Limb (tissue), 2 donors: ENCODE results near the gene ATXN7L1.
"Not testable (repeated sequence)": the region's sequence is repeated elsewhere in the genome, so short reads cannot be mapped to it uniquely, and the experiment has no call there.

Experiments used
- DNase-seq, 2 donors: peaks; one replicate each; pipeline ENCODE4 v3.0.0-alpha.2; 2016; ENCODE audit errors: extremely low spot score in 2 of 2

Gene ATXN7L1

DNA sequence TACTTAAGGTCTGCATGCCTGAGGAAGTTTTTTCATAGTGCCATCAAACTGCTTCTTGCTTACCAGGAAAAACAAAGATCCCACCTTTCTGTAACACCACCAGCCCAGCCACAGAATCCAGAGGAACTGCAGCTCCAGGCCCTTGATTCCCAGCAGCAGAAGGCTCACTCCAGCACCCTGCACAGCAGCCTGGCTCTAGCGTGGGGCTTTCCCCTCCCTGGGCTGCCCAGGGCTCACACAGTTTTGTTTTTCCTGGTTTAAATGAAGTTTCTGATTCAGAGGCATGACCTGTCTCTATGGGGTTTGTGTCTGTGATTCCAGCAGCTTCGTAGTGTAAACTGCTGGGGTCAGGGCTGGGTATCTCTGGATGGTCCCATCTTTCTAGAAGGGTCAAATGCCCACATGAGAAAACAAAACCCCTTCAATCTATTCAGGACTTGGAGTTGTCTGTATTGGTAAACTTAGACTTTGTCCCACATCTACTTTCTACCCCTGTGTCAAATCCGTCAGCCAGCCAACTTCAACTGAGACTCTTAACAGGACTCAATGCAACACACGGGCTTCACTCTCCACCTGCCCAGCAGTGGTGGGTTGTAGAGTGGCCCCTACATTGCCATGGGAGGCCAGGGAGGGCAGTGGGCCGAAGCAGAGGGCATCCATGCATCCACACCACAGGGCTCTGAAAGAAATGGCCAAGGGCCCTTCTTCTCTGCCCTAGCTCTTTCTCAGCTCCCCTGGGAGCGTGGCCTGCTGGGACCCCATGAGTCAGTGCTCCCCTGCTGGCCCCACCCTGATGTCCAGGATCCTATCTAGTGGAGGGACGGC is 73.6 kb downstream of the ATXN7L1 start:
- no peak for DNase-seq

DNA sequence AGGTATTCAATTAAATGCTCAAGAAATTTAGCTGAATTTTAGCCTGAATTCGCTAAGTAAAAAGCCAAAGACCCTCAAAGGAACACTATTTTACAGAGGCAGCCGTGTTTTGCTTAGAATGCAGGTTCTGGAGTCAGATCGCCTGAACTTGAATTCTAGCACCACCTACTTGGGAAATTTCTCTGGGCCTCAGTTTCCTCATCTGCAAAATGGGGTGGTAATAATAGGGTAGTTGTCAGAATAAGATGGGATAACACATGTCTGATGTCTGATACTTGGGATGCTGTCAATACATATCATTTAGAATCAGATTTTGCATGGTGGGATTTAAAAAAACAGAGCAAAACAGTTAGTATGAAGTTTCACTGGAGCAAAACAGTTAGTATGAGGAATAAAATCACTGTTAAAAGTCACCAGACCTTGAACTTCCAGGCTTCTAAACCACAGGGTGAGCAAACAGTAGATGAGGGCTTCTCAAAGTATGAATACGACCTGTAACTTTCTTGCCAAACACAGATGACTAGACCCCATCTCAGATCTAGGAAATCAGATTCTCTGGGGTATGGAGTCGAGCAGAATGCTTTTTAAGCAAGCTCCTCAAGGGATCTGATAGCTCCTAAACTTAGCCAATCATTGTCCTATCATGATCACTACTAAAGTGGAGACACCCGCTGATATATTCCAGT is 75.4 kb downstream of the ATXN7L1 start:
- DNase-seq, result no peak

DNA sequence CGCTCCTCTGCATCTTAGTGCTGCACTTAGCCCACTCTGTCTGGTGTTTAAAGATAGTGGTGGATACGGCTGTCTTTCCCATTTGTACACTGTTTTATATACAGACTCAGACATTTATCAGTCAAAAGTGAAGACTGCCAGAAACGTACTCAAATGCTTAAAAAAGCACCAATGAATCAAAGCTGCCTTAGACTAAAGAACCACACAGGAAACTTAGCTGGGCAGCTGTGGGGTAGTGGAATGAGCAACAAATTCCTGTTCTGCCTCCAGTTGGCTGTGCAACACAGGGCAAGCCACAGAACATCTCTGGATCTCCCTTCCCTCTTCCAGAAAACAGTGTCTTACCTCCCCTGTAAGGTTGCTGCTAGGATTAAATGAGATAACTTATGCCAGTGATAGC is 76.0 kb downstream of the ATXN7L1 start:
- DNase-seq, result no peak

DNA sequence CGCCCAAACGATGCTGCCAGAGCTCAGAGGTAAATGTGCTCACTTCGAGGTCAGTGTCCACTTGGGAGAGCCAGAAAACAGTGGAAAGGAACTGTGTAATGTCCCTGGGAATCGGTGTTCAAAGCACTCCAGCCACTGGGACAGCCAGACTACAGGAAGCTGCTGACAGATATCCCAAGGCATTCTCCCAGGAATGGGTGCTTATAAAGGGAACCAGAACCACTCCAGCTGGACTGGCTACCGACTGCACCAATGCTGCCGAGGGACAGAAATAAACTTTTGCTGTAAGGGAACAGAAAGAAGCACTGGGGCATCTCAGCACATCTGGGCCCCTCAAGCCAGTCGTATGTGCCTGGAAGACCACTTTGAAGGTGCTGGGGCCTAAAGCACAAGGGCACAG is 76.7 kb downstream of the ATXN7L1 start:
- DNase-seq, result no peak

DNA sequence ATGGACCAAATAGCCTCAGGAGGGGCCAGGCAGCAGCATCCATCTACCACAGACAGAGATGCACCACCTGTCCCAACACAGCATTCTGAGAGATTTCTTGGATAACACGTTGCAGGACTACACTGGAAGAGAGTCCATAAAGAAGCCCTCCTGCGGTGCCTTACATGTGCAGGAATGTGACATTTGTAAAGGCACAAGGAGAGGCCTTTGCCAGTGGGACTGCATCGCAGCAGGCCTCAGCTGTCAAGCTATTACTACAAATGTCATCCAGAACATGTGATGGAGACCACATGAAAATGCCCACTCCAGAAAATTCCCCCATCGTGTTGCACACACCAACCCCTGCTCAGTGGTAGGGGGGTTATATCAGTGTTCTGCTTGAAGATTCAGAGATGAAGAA is 77.4 kb downstream of the ATXN7L1 start:
- no peak for DNase-seq

DNA sequence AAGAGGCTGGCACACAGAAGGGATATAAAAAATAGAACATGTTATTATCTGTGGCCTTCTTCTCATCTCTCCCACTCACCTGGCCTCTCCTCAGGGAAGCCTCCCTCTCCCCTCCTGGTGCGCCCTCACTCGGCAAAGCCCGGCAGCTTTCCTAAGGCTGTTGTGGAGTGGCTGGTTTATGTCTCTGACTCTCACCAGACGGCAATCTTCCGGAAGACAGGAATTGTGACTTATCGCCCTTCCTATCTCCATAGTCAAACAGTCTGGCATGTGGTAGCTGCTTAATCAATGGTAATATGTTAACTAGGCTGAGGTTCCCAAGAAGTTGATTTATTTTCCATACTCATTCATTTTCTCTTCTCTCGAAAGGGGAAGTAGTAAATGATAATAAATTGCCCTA is 78.7 kb downstream of the ATXN7L1 start:
- no peak for DNase-seq

DNA sequence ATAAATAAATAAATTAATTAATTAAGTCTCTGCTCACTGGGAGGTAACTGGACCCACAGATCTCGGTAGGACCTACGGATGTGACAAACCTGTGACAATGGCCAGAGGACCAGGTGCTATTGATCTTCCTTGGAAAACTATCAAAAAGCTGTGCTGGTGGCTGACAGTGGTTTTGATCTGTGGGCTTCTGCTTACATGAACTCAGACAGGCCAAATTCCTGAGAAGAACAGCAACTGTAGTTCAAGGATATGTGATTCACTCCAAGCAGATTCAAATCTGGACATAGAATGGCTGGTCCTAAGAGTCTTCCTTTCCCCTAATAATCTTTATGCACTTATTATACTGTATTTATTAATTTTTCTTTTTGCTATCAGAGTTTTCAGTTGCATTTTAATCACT is 80.0 kb downstream of the ATXN7L1 start:
- no peak for DNase-seq

DNA sequence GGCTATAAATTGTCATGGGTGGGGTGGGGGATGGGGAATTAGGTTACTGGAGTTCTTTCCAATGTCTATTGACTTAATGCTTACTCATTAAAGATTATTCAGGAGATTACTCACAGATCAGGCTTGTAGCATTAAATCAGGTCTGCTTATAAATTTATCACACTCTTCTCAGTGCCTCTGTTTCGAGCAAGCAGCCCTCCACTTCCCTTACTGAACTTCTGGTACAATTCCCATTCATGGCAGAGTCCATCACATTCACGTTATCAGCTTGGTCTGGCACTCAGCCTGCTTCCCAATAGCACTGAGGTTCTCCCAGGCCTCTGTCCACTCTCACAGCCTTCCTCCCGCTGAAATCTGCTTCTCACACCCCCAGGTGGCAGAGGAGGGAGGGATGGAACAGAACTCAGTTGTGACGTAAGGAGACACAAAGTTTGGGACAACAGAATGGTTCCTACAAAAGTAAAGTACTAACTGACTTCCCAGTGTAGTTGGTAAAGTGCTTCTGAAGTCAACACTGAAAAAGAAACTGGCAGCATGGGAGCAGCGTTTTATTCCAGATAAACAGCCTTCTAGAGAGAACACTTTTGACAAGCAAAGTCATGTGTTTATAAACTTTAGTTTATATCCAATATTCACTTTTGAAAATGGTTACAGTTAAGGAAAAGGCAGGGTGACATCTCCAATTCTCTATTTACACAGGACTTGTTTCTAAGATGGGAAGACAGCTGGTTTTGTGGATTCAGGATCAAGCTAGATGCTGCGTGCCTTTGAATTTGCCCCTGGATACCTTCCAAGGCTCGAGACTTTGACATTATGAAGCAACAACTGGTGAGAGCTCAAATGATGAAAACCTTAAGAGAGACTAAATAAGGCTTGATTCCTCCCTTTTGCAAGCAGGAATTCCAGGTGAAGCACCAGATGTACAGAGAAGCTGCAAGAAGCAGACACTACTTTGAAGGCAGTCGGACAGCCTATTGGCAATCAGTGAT is 81.4 kb downstream of the ATXN7L1 start:
- no peak for DNase-seq

DNA sequence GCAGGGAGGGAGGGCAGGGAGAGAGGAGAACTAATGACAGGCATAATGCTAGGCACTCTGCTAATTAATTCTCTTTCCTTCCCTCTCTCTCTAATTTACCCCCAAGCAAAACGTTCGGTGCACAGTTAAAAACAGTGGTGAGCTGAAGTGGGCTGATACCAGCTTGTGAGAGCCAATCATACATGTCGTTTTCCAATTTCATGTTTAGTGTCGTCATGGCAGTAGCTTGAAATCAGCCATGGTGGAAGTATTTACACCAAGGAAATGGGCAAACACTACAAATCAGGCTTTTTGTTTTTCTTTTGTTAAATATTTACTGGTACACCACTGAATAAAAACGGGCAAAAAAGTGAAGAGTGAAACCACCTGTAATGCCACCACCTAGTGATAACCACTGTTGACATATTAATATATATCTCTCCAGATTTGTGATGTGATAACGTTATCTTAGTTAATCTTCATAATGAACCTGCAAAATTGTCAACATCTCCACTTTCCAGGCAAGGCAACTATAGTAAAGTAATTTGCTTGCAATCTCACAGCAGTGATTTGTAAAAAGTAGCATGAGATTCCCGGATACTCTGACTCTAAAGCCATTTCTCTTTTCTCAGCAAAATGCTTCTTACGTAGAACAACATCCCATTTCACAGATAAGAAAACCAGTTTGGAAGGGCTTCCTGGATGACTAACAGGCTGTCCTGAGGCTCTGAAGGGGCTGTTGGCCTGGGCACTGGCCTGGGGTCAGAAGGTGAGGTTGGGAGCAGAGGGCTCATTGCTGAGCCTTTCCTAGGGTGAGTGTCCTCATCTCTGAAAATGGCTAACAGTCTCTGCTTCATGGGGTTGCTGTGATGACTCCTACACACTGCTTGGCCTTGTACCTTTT is 83.7 kb downstream of the ATXN7L1 start:
- no peak for DNase-seq

DNA sequence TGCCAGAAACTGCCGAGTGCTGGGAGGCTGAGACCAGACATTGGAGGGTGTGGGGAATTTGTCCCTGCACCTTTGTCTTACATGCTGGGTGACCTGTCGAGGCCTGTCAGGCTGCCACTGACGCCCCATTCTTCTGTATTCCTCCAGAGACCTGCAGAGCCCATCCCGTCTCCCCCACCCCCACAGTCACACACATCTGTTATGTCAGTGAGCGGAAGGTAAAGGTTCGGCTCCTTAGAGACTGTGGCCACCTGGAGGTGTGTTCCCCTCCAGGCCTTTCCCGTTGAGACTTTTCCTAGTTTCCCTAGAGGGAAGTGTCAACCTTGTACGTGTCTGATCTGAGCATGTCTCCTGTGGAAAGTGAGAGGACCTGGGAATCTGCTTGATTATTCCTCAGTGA is 84.5 kb downstream of the ATXN7L1 start:
- no peak for DNase-seq

DNA sequence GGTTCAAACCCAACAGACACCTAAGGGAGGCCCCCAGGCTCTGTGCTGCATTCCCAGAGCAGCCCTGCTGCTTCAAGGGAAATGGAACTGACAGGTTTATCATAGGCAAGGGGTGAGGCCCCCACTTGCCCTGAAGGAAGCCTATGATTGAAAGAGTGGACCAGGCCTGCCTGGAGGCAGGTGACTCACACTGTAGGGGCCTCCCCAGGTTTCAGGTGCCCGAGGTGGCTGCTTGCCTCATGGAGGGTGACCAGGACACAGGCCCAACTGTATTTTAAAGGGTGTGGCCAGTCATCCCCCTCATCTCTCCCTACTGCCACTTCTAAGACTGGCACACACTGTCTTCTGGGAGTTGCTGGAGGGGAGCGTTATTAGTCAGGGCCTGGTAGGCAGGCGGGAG is 85.4 kb downstream of the ATXN7L1 start:
- DNase-seq, result no peak

DNA sequence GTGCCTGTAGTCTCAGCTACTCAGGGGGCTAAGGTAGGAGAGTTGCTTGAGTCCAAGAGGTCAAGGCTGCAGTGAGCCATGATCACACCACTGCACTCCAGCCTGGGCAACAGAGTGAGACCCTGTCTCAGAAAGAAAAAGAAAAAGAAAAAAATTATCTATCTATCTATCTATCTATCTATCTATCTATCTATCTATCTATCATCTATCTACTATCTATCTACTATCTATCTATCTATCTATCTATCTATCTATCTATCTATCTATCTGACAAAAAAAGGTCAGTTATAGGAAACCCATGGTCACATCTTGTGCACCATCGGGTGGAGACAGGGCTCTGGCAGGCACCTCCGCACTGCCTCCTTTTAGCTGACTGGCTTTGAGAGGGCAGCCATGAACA is 85.9 kb downstream of the ATXN7L1 start:
- not testable (repeated sequence) for DNase-seq

DNA sequence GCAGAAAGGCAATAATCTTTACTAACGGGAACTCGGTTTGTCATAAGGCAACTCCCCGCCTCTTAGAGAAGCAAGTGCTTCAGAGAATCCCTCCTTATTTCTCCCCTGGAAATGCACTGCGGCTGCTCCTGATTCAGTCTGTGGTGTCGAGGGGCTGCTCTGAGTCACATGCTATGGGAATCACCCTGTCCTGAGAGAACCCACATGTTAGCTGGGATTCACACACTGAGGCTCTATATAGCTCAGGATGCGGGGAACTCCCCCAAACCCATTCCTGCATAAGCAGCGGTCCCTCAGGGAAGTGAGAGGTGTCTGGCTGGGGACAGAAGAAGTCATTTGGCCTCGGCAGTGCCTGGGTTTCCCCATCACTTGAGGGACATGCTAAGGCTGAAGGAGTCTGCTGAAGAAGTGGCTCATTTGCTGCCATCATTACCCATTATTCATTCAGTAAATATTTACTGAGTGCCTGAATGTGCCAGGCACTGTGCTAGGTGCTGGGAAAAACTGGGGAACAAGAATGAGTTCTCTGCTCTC is 87.5 kb downstream of the ATXN7L1 start:
- no peak for DNase-seq

DNA sequence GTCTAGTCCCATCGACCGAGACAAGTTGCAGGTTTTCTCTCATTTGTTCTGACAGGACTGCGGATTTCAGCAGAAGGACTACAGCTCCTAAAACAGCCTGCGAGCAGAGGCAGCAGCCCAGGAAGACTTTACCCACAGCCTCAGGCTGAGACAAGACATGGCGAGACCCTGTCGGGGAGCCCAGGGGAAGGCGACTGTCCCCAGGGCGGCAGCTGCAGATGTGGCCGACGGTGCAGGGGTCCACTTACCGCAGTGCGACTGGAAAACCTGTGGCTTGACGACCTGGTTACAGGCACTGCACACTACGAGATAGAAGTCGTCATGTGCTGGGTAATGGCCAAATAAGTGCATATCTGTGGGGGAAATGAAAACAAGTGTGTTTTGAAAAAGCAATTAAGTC is 88.0 kb downstream of the ATXN7L1 start:
- no peak for DNase-seq

DNA sequence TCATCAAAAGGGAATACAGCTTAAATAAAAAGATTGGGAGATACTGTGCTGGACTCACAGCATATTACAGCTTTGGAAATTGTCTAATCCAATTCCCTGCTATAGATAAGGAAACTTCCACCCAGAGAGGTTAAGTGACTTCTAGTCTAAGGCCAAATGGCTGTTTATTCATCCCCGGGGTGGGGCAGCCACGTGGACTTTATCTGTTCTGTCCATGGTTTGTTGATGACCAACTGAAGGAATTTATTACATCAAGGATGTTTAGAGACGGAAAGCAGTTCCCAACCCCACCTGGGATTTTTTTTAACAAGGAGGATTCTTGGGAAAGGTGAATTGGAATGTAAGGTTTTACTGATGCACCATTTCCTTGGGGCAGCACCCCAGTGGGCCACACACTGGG is 88.6 kb downstream of the ATXN7L1 start:
- no peak for DNase-seq

DNA sequence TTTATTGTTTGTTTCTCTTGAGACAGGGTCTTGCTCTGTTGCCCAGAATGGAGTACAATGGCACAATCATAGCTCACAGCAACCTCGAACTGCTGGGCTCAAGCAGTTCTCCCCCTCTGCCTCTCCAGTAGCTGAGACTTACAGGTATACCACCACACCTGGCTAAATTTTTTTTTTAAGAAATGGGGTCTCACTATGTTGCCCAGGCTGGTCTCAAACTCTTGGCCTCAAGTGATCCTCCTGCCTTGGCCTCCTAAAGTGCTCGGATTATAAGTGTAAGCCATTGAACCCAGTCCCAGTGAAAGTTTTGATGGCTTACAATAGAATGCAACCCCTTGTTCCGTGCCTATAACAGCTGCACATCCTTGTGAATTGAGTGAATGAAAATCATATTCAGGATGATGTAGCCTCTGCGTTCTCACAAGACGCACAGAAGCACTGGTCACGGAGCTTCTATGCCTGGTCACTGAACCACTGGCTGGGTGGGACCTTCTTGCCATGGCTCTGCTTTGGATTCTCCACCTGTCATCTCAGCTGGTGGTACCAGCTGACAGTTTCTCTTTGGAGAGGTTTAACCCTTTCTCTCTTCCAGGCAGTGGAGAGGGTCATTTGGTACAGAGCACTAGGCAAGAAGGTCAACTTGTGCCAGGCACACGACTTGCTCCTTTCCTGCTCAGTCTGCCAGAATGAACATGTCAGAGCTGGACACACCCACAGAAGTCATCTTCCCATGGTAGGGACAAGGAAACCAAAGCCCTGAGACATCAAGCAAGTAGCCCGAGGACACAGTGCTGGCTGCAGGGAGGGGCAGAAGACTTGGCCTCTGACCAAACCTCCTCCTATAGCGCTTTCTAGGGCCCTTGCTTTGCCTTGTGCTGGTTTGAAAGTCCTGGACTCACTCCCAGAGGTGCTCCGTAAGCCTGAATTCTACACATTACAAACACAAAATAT is 89.6 kb downstream of the ATXN7L1 start:
- no peak for DNase-seq

DNA sequence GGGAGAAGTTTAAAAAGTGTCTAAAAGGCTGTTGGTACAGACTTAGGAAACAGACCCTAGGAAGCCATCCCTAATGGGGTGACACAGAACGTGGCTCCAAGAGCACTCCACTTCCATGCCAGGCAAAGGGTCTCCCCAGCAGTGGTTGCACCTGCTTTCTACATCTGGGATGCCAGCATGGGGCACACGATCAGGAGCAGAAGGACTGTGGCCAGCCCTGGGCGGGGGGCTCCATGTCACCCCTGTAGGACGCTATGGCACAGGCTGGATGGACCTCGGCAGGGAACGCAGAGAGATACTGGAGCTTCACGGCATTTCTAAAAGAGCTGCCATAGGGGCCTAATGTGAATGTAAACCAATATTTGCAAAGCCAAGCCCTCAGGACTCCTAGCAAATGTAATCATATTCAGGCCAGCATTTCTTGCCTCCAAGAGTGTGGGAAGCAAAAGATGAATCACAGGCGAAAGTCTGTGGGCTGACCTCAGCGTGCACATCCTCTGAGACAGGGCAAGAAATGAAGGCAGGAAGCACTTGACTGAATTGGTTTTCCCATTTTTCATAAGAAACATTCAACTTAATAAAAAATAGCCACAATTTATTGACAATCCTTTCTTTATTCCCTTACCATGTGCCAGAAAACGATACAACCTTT is 93.9 kb downstream of the ATXN7L1 start:
- no peak for DNase-seq

DNA sequence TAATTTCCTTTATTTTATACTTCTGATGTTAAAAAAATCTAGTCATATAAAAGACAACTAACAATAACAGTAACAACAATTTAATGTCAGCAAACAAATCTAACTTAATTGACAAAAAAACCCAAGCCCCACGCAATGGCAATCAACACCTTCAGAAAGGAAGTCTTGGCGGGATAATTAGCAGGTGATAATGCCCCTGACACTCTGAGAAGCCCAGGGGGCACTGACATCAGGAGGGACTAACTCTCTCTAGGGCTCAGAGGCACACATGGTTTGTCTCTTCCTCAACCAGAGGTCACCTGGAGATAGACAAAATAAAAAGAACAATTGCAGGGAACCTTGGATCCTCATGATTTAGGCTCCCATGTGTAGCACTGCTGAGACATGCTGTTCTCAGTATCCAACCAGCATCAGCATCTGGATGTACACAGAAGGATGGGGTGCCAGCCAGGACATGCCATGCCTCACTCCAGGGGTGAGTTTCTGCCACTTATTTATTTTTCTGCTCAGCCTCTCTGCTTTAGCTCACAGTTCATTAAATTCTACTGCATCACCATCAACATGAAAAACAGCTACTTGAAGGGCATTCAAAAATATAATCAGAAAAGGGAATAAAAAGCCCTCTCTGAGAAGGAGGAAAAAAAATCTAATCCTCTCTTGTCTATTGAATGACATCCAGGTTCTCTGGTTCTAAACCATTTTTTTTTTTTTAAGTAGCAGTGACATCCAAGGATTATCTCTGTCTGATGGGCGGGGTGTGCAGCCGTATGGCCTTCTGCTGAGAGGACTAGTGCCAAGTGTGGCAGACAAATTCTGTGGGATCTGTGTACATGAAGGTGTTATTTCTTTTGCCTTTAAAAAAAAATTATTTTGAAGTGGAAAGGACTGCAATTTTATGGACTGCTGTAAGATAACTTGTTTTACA is 96.3 kb downstream of the ATXN7L1 start:
- no peak for DNase-seq
